Smooth muscle cell (in vitro differentiated cells): ENCODE data around the gene ATAD3C. TPM values are rescaled to one million over a fixed set of nuclear protein-coding genes. Genes with fewer than 3 reads are reported as not detected.
"Not testable (repeated sequence)": the region's sequence is repeated elsewhere in the genome, so short reads cannot be mapped to it uniquely, and the experiment has no call there.

Experiments
- DNase-seq: peaks from one replicate; lab custom pipeline; 2025; ENCODE audit not compliant: unreplicated experiment; lab: John Stamatoyannopoulos, UW
- H2AFZ ChIP-seq: fragments of 200-600 bp; sonication (generic); 2 replicates; pipeline ENCODE4 v1.6.0; 2016; ENCODE audit warnings: antibody characterized with exemption, low read depth, mild to moderate bottlenecking
- H3F3A ChIP-seq: fragments of 200-600 bp; sonication (generic); 2 replicates; pipeline ENCODE4 v1.6.0; 2017; ENCODE audit warnings: antibody characterized with exemption, low read depth
- H3K27ac ChIP-seq: fragments of 200-600 bp; sonication (generic); 2 replicates; pipeline ENCODE4 v1.5.1; 2016; ENCODE audit warnings: low read depth, mild to moderate bottlenecking
- H3K27me3 ChIP-seq: fragments of 200-600 bp; sonication (generic); 2 replicates; pipeline ENCODE4 v1.6.1; 2016; ENCODE audit warnings: low read depth, mild to moderate bottlenecking
- H3K36me3 ChIP-seq: fragments of 200-600 bp; sonication (generic); 2 replicates; pipeline ENCODE4 v1.5.1; 2016; ENCODE audit warnings: low read depth
- H3K4me1 ChIP-seq: fragments of 200-600 bp; sonication (generic); 2 replicates; pipeline ENCODE4 v1.5.1; 2016; ENCODE audit warnings: low read depth
- H3K4me2 ChIP-seq: fragments of 200-600 bp; sonication (generic); 2 replicates; pipeline ENCODE4 v1.6.0; 2016; ENCODE audit warnings: mild to moderate bottlenecking
- H3K4me3 ChIP-seq: fragments of 200-600 bp; sonication (generic); 2 replicates; pipeline ENCODE4 v1.5.1; 2016; ENCODE audit warnings: mild to moderate bottlenecking
- H3K79me2 ChIP-seq: fragments of 200-600 bp; sonication (generic); 2 replicates; pipeline ENCODE4 v1.6.0; 2016; ENCODE audit warnings: low read depth, mild to moderate bottlenecking
- H3K9ac ChIP-seq: fragments of 200-600 bp; sonication (generic); 2 replicates; pipeline ENCODE4 v1.6.0; 2016; ENCODE audit warnings: low read depth
- H3K9me3 ChIP-seq: fragments of 200-600 bp; sonication (generic); replicated peaks from 2 replicates; pipeline ENCODE4 v1.5.1; 2016; ENCODE audit warnings: low read depth
- H4K20me1 ChIP-seq: fragments of 200-600 bp; sonication (generic); 2 replicates; pipeline ENCODE4 v1.6.0; 2016; ENCODE audit warnings: low read depth
- CTCF ChIP-seq: fragments of 200-600 bp; sonication (generic); IDR thresholded peaks from 2 replicates; pipeline ENCODE4 v1.5.1; 2017; ENCODE audit warnings: borderline replicate concordance, mild to moderate bottlenecking, antibody characterized with exemption; ENCODE audit not compliant: insufficient read depth, poor library complexity, severe bottlenecking
- WGBS: methylation state at CpG from one replicate; pipeline ENCODE4 v1.1.7; 2016; ENCODE audit warnings: low lambda C conversion rate; 5-methylcytosine and 5-hydroxymethylcytosine counted together
- polyA plus RNA-seq: library from polyadenylated mRNA; unstranded; fragments of >200 nt; fragmentation: Nextera tagmentation; extraction: Ambion mirVana; gene quantifications from 2 replicates; pipeline ENCODE4 v1.2.1, GENCODE V29; 2016
- total RNA-seq: library from RNA; depleted of rRNA; stranded (reverse); fragments of >200 nt; gene quantifications from 2 replicates; pipeline ENCODE4 v1.2.3, GENCODE V29; 2014

The ATAD3C gene
- total and polyA plus RNA-seq, 2 experiments from 2014 or later, result 0.09 to 0.86 TPM

DNA sequence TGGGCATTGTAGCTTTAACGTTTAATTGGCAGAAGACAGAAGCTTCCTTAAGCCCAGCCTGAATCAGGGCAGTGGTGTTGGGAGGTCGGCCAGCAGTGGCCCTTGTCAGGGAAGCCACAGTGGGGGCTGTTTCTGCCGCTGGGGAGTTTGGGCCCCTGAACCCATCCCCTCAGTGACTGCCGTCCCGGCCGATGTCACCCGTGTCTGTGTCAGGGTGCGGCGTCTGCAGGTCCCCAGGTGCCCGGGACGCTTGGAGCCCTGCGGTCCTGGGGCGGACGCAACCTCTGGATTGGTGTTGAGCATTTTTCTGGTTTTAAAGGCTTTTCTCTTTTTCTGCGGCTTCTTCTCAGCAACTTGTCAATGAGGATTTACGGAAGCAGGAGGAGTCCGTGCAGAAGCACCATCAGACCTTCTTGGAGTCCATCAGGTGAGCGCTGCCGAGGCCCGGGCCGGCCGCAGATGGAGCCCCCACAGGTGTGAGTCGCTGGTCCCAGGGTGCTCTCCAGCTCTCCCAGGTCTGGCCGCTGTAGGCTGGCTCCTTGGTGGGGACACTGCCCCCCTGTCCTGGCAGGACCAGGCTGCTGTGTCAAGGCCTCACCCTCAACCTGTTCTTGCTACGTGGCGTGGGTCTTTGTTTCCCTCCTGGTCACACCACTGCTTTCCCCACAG, 2.3 kb downstream of the ATAD3C start:
- no peaks in the 10 kb centered on the region for H4K20me1 ChIP-seq
- no peak overlapping the region for H2AFZ ChIP-seq
- no peaks in the 10 kb centered on the region for H3F3A ChIP-seq
- H3K27me3 ChIP-seq, result no peaks in the 10 kb centered on the region
- no peak overlapping the region for H3K4me2 ChIP-seq
- WGBS, result 92% methylated on average over 26 of the region's 26 CpGs
- no peak overlapping the region for H3K27ac ChIP-seq
- no peaks in the 10 kb centered on the region for H3K4me1 ChIP-seq
- no peaks in the 10 kb centered on the region for H3K79me2 ChIP-seq
- no peak overlapping the region for H3K4me3 ChIP-seq
- H3K9me3 ChIP-seq, result no peaks in the 10 kb centered on the region
- H3K36me3 ChIP-seq, result no peaks in the 10 kb centered on the region
- no peak for TF ChIP-seq CTCF
- H3K9ac ChIP-seq, result no peak overlapping the region
- DNase-seq, result no peak

DNA sequence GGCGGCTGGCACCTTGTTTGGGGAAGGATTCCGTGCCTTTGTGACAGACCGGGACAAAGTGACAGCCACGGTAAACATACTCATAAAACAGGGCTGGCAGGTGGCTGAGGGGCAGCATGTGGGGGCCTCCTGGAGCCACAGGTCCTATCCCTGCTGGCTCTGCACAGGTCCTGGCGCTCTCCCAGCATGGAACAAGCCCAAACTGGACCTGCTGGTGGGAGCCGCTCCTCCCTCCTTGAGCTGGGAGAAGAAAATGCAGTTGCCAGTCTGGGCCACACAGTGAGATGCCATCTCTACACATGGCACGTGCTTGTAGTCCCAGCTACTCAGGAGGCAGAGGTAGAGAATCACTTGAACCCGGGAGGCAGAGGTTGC, 2.9 kb downstream of the ATAD3C start:
- H3K4me1 ChIP-seq, H3K36me3 ChIP-seq, DNase-seq, H3K9ac ChIP-seq, H3K9me3 ChIP-seq, H3K27me3 ChIP-seq, H3K4me3 ChIP-seq, H3F3A ChIP-seq, H3K27ac ChIP-seq, H2AFZ ChIP-seq, H4K20me1 ChIP-seq, H3K79me2 ChIP-seq, H3K4me2 ChIP-seq: not testable (repeated sequence)
- WGBS, result 87% methylated on average over 8 of the region's 8 CpGs

- Histone ChIP-seq H3K36me3 (no peaks in the 10 kb centered on the region), H3K27me3 (no peaks in the 10 kb centered on the region), H3F3A (no peaks in the 10 kb centered on the region), H3K4me3 (no peak overlapping the region), H3K4me2 (no peak overlapping the region), H3K4me1 (no peaks in the 10 kb centered on the region), H3K9me3 (no peaks in the 10 kb centered on the region), H3K79me2 (no peaks in the 10 kb centered on the region), H3K9ac (no peak overlapping the region), H4K20me1 (no peaks in the 10 kb centered on the region), H2AFZ (no peak overlapping the region), H3K27ac (no peak overlapping the region)
- WGBS, result 95% methylated on average over 16 of the region's 16 CpGs
- no peak for DNase-seq
- TF ChIP-seq CTCF, result no peak
Measured at GRCh38 chr1:1452882-1453281, 3.4 kb downstream of the ATAD3C start.

DNA sequence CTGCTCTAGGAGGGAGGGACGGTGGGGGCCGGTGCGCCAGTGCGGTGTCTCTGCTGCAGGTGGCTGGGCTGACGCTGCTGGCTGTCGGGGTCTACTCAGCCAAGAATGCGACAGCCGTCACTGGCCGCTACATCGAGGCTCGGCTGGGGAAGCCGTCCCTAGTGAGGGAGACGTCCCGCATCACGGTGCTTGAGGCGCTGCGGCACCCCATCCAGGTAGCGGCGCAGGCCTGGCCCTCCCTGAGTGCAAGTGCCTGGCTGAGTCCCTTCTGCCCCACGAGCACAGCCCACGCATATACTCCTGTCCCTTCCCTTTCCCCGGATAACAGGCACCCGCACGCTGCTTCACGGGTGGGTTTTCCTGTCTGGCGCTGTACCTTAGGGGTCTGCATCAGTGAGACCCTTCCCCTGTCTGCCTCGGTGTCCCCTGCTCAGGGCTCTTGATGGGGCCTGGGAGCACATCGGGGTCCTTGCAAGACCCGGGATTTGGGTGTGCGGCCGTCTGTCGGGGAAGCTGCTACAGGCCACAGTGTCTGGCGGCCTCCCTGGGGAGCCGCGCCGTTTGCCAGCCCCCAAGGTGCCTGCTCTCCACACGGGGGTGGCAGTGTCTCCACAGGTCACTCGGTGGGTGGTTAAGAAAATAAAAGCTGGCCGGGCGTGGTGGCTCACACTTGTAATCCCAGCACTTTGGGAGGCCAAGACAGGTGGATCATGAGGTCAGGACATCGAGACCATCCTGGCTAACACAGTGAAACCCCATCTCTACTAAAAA, 5.0 kb downstream of the ATAD3C start:
- not testable (repeated sequence) for H3K4me1 ChIP-seq, H3K4me3 ChIP-seq, DNase-seq, H3K27me3 ChIP-seq, H3K9ac ChIP-seq, H2AFZ ChIP-seq, H3K36me3 ChIP-seq, H3K27ac ChIP-seq, H4K20me1 ChIP-seq, H3K4me2 ChIP-seq, H3F3A ChIP-seq, H3K79me2 ChIP-seq, H3K9me3 ChIP-seq
- WGBS, result 94% methylated on average over 39 of the region's 41 CpGs
